ENCODE measurements around the gene UBE2L6.

UBE2L6 gene

DNA sequence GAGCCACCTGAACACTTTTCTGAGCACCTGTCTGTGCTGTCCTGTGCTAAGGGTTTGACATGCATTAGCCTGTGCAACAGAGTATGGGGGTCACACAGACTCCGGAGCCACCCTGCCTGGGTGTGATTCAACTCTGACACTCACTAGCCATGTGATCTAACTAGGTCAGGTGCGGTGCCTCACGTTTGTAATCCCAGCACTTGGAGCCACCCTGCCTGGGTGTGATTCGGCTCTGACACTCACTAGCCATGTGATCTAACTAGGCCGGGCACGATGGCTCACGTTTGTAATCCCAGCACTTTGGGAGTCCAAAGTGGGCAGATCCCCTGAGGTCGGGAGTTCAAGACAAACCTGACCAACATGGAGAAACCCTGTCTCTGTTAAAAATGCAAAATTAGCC lies 11.4 kb downstream of the UBE2L6 start:
- H3K4me3 ChIP-seq (ENCODE audit: low read depth, low read length), result no peak overlapping the region
- in situ Hi-C loops (cut with HindIII; ENCODE audit: low sequenced_read_pairs), result no loop called here
- no peak for DNase-seq (ENCODE audit: low read depth)
- TF ChIP-seq, protein P1, sequence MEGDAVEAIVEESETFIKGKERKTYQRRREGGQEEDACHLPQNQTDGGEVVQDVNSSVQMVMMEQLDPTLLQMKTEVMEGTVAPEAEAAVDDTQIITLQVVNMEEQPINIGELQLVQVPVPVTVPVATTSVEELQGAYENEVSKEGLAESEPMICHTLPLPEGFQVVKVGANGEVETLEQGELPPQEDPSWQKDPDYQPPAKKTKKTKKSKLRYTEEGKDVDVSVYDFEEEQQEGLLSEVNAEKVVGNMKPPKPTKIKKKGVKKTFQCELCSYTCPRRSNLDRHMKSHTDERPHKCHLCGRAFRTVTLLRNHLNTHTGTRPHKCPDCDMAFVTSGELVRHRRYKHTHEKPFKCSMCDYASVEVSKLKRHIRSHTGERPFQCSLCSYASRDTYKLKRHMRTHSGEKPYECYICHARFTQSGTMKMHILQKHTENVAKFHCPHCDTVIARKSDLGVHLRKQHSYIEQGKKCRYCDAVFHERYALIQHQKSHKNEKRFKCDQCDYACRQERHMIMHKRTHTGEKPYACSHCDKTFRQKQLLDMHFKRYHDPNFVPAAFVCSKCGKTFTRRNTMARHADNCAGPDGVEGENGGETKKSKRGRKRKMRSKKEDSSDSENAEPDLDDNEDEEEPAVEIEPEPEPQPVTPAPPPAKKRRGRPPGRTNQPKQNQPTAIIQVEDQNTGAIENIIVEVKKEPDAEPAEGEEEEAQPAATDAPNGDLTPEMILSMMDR (IDR thresholded peaks at IDR 0.05; ENCODE audit: low read depth, low read length, missing control alignments), result no peak

DNA sequence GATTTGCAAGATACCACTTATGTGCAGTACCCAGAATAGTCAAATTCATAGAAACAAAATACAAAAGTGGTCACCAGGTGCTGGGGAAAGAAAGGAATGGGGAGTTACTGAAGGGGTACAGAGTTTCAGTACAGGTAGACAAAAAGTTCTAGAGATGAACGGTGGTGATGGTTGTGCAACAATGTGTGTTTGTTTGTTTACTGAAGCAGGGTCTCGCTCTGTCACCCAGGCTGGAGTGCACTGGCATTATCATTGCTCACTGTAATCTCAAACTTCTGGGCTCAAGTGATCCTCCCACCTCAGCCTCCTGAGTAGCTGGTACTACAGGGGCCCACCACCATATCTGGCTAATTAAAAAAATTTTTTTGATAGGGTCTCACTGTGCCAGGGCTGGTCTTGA lies 12.1 kb downstream of the UBE2L6 start:
- no peak overlapping the region for H3K4me3 ChIP-seq (ENCODE audit: low read depth, low read length)
- in situ Hi-C loops (cut with HindIII; ENCODE audit: low sequenced_read_pairs), result no loop called here
- no peak for DNase-seq (ENCODE audit: low read depth)
- TF ChIP-seq, protein P1 (IDR thresholded peaks at IDR 0.05; ENCODE audit: low read depth, low read length, missing control alignments), result no peak

DNA sequence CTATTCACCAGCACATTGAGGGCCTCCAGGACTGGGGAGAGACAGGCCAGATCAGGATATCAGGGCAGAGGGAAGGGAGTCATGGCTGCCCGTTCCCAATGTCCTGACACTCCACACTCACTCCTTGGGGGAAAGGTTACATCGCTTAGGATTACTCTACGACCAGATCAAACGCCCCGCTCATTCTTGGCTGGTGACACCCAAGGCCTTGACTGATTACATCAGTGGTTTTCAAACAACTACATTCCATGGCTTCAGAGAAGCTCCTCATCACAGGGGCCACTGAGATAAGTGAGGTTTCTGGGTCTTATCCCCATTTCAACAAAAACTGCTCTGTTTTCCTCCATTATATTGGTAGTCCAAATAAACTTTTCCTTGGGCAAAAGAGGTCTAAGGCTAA lies 15.0 kb downstream of the UBE2L6 start:
- TF ChIP-seq, protein P1 (IDR thresholded peaks at IDR 0.05; ENCODE audit: low read depth, low read length, missing control alignments), result no peak
- in situ Hi-C loops (cut with HindIII; ENCODE audit: low sequenced_read_pairs), result no loop called here
- H3K4me3 ChIP-seq (ENCODE audit: low read depth, low read length), result no peak overlapping the region
- DNase-seq (ENCODE audit: low read depth), result no peak

DNA sequence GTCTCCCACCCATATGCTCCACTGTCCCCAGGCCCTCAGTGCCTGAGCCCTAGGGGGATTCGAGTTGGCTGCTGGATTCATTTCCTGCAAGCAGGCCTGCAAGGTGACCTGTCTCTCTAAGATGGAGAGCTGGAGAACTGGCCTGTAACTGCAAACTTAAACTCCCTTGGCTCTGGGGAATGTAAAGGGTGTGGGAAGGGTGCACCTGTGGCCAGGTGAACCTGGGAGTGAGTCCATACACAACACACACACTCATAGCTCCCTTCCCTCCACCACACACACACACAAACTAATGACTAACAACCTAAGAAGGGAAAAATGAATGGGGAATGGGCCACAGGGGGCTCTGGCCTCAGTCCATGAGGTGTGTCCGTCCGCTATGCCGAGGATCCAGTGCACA lies 15.5 kb downstream of the UBE2L6 start:
- in situ Hi-C loops (cut with HindIII; ENCODE audit: low sequenced_read_pairs), result no loop called here
- no peak overlapping the region for H3K4me3 ChIP-seq (ENCODE audit: low read depth, low read length)
- TF ChIP-seq, protein P1 (IDR thresholded peaks at IDR 0.05; ENCODE audit: low read depth, low read length, missing control alignments), result no peak
- DNase-seq (ENCODE audit: low read depth), result no peak

DNA sequence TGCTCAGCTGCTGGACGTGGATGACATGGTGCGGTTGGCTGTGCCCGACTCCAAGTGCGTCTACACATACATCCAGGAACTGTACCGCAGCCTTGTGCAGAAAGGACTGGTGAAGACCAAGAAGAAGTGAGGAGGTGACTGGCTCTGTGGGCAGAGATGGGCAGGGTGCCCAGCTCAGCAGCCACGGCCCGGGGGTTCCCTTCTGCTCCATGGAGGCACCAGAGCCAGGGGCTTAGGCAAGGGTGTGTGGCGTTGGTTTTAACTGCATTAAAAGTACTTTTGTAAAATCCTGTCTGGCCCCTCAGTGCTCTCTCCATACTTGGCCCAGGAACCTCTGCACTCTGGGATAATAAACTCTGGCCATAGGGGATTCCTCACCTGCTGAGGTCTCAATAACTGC lies 17.5 kb downstream of the UBE2L6 start:
- in situ Hi-C loops (cut with HindIII; ENCODE audit: low sequenced_read_pairs), result no loop called here
- no peak overlapping the region for H3K4me3 ChIP-seq (ENCODE audit: low read depth, low read length)
- TF ChIP-seq, protein P1 (IDR thresholded peaks at IDR 0.05; ENCODE audit: low read depth, low read length, missing control alignments), result no peak
- no peak for DNase-seq (ENCODE audit: low read depth)

DNA sequence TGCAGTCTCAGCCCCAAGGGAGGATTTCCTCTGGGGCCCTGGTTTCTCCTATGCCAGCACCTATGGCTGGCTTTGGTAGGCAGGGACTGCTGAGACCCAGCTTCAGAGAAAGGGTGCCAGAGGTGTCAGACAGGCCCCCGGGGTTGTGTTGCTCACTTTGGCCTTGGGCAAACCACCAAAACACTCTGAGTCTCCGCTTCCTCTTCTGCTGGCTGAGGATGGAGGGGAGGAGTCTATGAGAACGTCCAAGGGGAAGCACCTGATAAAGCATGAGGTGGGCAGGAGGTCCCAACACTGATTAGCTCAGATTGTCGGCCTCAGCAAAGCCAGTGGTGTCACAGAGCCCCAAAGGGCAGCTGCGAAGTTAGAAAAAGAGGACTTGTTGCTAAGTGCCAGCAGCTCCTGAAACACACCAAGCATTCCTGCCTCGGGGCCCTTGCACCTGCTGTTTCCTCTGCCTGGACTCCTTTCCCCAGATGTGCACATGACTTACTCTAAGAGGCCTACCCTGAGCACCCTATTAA lies 19.6 kb downstream of the UBE2L6 start:
- H3K4me3 ChIP-seq (ENCODE audit: low read depth, low read length), result no peak overlapping the region
- DNase-seq (ENCODE audit: low read depth), result no peak
- TF ChIP-seq, protein P1 (IDR thresholded peaks at IDR 0.05; ENCODE audit: low read depth, low read length, missing control alignments), result no peak
- in situ Hi-C loops (cut with HindIII; ENCODE audit: low sequenced_read_pairs), result no loop called here

Measured in astrocyte of the cerebellum (primary cell).